K562 (cell line): ENCODE data around the gene DIP2B.

ENCODE experiments used
- FOXA3 ChIP-seq, 2 experiments: fragments of 450-650 bp in 1 of 2; sonication (generic) in 1 of 2; formaldehyde crosslinking; IDR thresholded peaks in 1 of 2; conservative IDR thresholded peaks in 1 of 2; 2 replicates each; pipeline versions ENCODE4 v1.4.0 to v1.8.0; 2020 to 2022; ENCODE audit warnings: mild to moderate bottlenecking in 2 of 2, missing genetic modification reagents in 1 of 2
- LEF1 ChIP-seq: fragments of 450-650 bp; IDR thresholded peaks from 2 replicates; pipeline ENCODE4 v1.6.1; 2016; ENCODE audit warnings: mild to moderate bottlenecking
- MYC ChIP-seq, 2 experiments: fragments of 250-450 bp in 1 of 2; sonication (Bioruptor Pico) in 1 of 2; IDR thresholded peaks; 2 replicates each; pipeline versions ENCODE4 v1.5.1 to v1.6.1; 2012 to 2021; ENCODE audit warnings: low read depth in 2 of 2, borderline replicate concordance in 1 of 2, improper control_type of control experiment in 1 of 2, low read length in 1 of 2, mild to moderate bottlenecking in 1 of 2, moderate library complexity in 1 of 2
- NONO ChIP-seq, 2 experiments: fragments of 200-400 bp in 1 of 2; fragments of 450-650 bp in 1 of 2; formaldehyde crosslinking in 1 of 2; IDR thresholded peaks; 2 replicates each; pipeline ENCODE4 v1.6.1; 2017; ENCODE audit warnings: low read depth in 2 of 2, mild to moderate bottlenecking in 2 of 2, moderate library complexity in 2 of 2, low read length in 1 of 2
- POLR2AphosphoS2 ChIP-seq: IDR thresholded peaks from 2 replicates; pipeline ENCODE4 v1.6.1; 2012; ENCODE audit warnings: low read length, improper control_type of control experiment
- POU5F1 ChIP-seq: fragments of 150-350 bp; IDR thresholded peaks from 2 replicates; pipeline ENCODE4 v1.6.1; 2014; ENCODE audit warnings: borderline replicate concordance, low read length, low read depth, mild to moderate bottlenecking; ENCODE audit not compliant: partially characterized antibody
- TF ChIP-seq, protein P1 (sequence below): fragments of 250-450 bp; sonication (Bioruptor Pico); IDR thresholded peaks from 2 replicates; pipeline ENCODE4 v1.8.0; 2022; ENCODE audit warnings: inconsistent platforms, mild to moderate bottlenecking, moderate library complexity, borderline replicate concordance
- TF ChIP-seq, protein P2 (sequence below), 3 experiments: IDR thresholded peaks in 2 of 3; conservative IDR thresholded peaks in 1 of 3; 2 replicates each; pipeline ENCODE4 v1.5.1; 2011 to 2012; ENCODE audit warnings: low read length in 3 of 3, mild to moderate bottlenecking in 3 of 3, control low read depth in 2 of 3, improper control_type of control experiment in 1 of 3, inconsistent platforms in 1 of 3, low read depth in 1 of 3, mixed read lengths in 1 of 3, moderate library complexity in 1 of 3; ENCODE audit not compliant: insufficient read depth in 2 of 3
- TF ChIP-seq, protein P3 (sequence below): conservative IDR thresholded peaks from 2 replicates; pipeline ENCODE4 v1.6.1; 2011; ENCODE audit warnings: low read depth, mild to moderate bottlenecking, low read length; ENCODE audit not compliant: control insufficient read depth

DNA sequence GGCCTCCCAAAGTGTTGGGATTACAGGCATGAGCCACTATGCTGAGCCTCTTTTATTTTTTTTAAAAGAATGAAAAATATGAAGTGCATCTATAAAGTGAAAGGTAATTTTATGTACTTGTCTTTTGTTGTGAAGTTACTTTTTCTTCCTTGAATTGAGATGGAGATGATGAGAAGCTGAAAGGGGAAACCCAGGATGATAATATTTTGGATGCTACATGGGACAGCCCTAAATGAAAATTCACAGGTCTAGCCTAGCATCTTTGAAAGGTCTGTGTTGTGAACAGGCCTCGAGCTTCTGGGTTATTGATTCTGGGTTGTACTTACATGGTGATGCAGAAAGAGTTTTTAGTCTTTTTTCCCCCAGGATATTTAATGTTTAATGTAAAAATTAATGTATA, 14.6 kb downstream of the DIP2B start:
- TF ChIP-seq, protein P1, sequence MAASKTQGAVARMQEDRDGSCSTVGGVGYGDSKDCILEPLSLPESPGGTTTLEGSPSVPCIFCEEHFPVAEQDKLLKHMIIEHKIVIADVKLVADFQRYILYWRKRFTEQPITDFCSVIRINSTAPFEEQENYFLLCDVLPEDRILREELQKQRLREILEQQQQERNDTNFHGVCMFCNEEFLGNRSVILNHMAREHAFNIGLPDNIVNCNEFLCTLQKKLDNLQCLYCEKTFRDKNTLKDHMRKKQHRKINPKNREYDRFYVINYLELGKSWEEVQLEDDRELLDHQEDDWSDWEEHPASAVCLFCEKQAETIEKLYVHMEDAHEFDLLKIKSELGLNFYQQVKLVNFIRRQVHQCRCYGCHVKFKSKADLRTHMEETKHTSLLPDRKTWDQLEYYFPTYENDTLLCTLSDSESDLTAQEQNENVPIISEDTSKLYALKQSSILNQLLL (CRISPR knock-in tag) = no peak
- no peak for TF ChIP-seq LEF1
- no peak for TF ChIP-seq FOXA3 (CRISPR knock-in tag; conservative IDR thresholded peaks at IDR 0.05 in 1 of 2, IDR thresholded peaks at IDR 0.05 in 1 of 2)
- TF ChIP-seq POLR2AphosphoS2 = no peak
- TF ChIP-seq MYC (IDR thresholded peaks at IDR 0.05; ENCODE audit: low read depth, low read length) = no peak
- no peak for TF ChIP-seq MYC (CRISPR knock-in tag; IDR thresholded peaks at IDR 0.05; ENCODE audit: borderline replicate concordance, low read depth)
- TF ChIP-seq, protein P2, sequence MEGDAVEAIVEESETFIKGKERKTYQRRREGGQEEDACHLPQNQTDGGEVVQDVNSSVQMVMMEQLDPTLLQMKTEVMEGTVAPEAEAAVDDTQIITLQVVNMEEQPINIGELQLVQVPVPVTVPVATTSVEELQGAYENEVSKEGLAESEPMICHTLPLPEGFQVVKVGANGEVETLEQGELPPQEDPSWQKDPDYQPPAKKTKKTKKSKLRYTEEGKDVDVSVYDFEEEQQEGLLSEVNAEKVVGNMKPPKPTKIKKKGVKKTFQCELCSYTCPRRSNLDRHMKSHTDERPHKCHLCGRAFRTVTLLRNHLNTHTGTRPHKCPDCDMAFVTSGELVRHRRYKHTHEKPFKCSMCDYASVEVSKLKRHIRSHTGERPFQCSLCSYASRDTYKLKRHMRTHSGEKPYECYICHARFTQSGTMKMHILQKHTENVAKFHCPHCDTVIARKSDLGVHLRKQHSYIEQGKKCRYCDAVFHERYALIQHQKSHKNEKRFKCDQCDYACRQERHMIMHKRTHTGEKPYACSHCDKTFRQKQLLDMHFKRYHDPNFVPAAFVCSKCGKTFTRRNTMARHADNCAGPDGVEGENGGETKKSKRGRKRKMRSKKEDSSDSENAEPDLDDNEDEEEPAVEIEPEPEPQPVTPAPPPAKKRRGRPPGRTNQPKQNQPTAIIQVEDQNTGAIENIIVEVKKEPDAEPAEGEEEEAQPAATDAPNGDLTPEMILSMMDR (IDR thresholded peaks at IDR 0.05 in 2 of 3, conservative IDR thresholded peaks at IDR 0.05 in 1 of 3; ENCODE audit: insufficient read depth in 2 of 3, low read depth in 1 of 3, low read length in 3 of 3) = no peak
- TF ChIP-seq, protein P3, sequence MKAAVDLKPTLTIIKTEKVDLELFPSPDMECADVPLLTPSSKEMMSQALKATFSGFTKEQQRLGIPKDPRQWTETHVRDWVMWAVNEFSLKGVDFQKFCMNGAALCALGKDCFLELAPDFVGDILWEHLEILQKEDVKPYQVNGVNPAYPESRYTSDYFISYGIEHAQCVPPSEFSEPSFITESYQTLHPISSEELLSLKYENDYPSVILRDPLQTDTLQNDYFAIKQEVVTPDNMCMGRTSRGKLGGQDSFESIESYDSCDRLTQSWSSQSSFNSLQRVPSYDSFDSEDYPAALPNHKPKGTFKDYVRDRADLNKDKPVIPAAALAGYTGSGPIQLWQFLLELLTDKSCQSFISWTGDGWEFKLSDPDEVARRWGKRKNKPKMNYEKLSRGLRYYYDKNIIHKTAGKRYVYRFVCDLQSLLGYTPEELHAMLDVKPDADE = no peak
- no peak for TF ChIP-seq POU5F1
- no peak for TF ChIP-seq NONO (IDR thresholded peaks at IDR 0.05; ENCODE audit: low read depth in 2 of 2, low read length in 1 of 2)
